Upper lobe of left lung (tissue), 6 donors: ENCODE measurements around the gene RIN1. TPM values are rescaled to one million over a fixed set of nuclear protein-coding genes. Genes with fewer than 3 reads are reported as not detected.

ENCODE experiments used
- ATAC-seq, 2 donors: fragments of 200-7000 bp; cut with Tn5 transposase; one replicate each; pipeline ENCODE4 v1.9.1; 2022; ENCODE audit warnings: mild to moderate bottlenecking in 2 of 2, moderate library complexity in 2 of 2; ENCODE audit not compliant: low FRiP score in 2 of 2
- DNase-seq, 2 donors: peaks; one replicate each; pipeline ENCODE4 v3.0.0-alpha.2; 2019 to 2020
- H3K27ac ChIP-seq, 4 donors: fragments of 200-600 bp; sonication (generic); one replicate each; pipeline ENCODE4 v1.5.1; 2016 to 2019
- H3K27me3 ChIP-seq, 4 donors: fragments of 200-600 bp; sonication (generic); one replicate each; pipeline ENCODE4 v1.5.1; 2017 to 2019
- H3K36me3 ChIP-seq, 4 donors: fragments of 200-600 bp; sonication (generic); one replicate each; pipeline ENCODE4 v1.5.1; 2016 to 2019
- H3K4me1 ChIP-seq, 4 donors: fragments of 200-600 bp; sonication (generic); one replicate each; pipeline ENCODE4 v1.5.1; 2018 to 2019
- H3K4me3 ChIP-seq, 4 donors: fragments of 200-600 bp; sonication (generic); one replicate each; pipeline ENCODE4 v1.5.1; 2017 to 2019; ENCODE audit warnings: mild to moderate bottlenecking in 2 of 4, moderate library complexity in 1 of 4
- H3K9me3 ChIP-seq, 4 donors: fragments of 200-600 bp; sonication (generic); one replicate each; pipeline ENCODE4 v1.5.1; 2018 to 2019
- EP300 ChIP-seq, 4 donors: sonication (generic); formaldehyde crosslinking; IDR thresholded peaks; one replicate each; pipeline ENCODE4 v1.5.1; 2017; ENCODE audit warnings: antibody characterized with exemption in 4 of 4, control low read depth in 2 of 4
- POLR2A ChIP-seq, 4 donors: fragments of 450-650 bp; IDR thresholded peaks; one replicate each; pipeline ENCODE4 v1.5.1; 2016 to 2017; ENCODE audit warnings: antibody characterized with exemption in 4 of 4, mild to moderate bottlenecking in 2 of 4
- POLR2AphosphoS5 ChIP-seq, 2 donors: sonication (generic); formaldehyde crosslinking; IDR thresholded peaks; one replicate each; pipeline ENCODE4 v1.5.1; 2017; ENCODE audit warnings: antibody characterized with exemption in 2 of 2
- WGBS, 2 donors: methylation state at CpG; one replicate each; pipeline ENCODE4 v1.1.5; 2017 to 2018; 5-methylcytosine and 5-hydroxymethylcytosine counted together
- total RNA-seq, 6 donors: library from RNA; depleted of rRNA in 4 of 6; stranded (reverse); fragments of >200 nt in 4 of 6; gene quantifications; one replicate each; pipeline versions ENCODE4 v1.1.0 to v1.2.1, GENCODE V29; 2016 to 2021
- TF ChIP-seq, protein P1 (sequence below), 6 experiments: fragments of 450-650 bp in 4 of 6; fragments of 200-600 bp in 2 of 6; sonication (generic) in 2 of 6; IDR thresholded peaks; one replicate each; pipeline ENCODE4 v1.5.1; 2016 to 2019; ENCODE audit warnings: antibody characterized with exemption in 6 of 6
- donor health status: DM: no; HTN: no; CAD: no; lungs with moderate emphysema.
- donor health status: DM: no; HTN: yes; CAD: no; lungs with severe emphysema.

The RIN1 gene
- total RNA-seq, 6 donors from 2014 or later = 5.2 to 19.0 (median 8.9) TPM

GRCh38 chr11:66288671-66289547, 47.3 kb downstream of the RIN1 start, which contains the start of gene YIF1A:
TSS of gene YIF1A (minus strand) at chr11:66289143. CDS start at chr11:66288985, 158 bp downstream.
- Histone ChIP-seq H3K4me1 (peaks cover 23 to 45% (median 27%) of the 10 kb centered on the region in 4 donors), H3K4me3 (peak within 1 kb of the TSS; percentile 65 to 94 (median 77)), H3K36me3 (peaks cover 0 to 24% (median 6%) of the 10 kb centered on the region in 4 donors), H3K27ac (peak within 1 kb of the TSS; percentile 90 to 94 (median 94)), H3K9me3 (no peaks in the 10 kb centered on the region), H3K27me3 (peaks cover 0 to 21% (median 9%) of the 10 kb centered on the region in 4 donors)
- DNase-seq (peak; percentile 98 to 99), ATAC-seq (peak; percentile 97 to 98)
- TF ChIP-seq EP300 (IDR thresholded peaks at IDR 0.05) (peak in 1 of 4 donors; percentile 63), POLR2AphosphoS5 (IDR thresholded peaks at IDR 0.05) (peak; percentile 96 to 97), POLR2A (IDR thresholded peaks at IDR 0.05) (peak in 3 of 4 donors; percentile 72 to 96 (median 91))
- TF ChIP-seq, protein P1, sequence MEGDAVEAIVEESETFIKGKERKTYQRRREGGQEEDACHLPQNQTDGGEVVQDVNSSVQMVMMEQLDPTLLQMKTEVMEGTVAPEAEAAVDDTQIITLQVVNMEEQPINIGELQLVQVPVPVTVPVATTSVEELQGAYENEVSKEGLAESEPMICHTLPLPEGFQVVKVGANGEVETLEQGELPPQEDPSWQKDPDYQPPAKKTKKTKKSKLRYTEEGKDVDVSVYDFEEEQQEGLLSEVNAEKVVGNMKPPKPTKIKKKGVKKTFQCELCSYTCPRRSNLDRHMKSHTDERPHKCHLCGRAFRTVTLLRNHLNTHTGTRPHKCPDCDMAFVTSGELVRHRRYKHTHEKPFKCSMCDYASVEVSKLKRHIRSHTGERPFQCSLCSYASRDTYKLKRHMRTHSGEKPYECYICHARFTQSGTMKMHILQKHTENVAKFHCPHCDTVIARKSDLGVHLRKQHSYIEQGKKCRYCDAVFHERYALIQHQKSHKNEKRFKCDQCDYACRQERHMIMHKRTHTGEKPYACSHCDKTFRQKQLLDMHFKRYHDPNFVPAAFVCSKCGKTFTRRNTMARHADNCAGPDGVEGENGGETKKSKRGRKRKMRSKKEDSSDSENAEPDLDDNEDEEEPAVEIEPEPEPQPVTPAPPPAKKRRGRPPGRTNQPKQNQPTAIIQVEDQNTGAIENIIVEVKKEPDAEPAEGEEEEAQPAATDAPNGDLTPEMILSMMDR (IDR thresholded peaks at IDR 0.05) = peak in 2 of 6 experiments; percentile 11 to 38
- WGBS, 2 donors = 0% methylated on average over 21 to 32 of the region's 87 CpGs

GRCh38 chr11:66287889-66288670, 48.2 kb downstream of the RIN1 start:
- Histone ChIP-seq H3K27me3 (peaks cover 0 to 14% (median 9%) of the 10 kb centered on the region in 4 donors), H3K27ac (peak overlapping the region; percentile 90 to 94 (median 94)), H3K4me3 (peak overlapping the region; percentile 65 to 94 (median 77)), H3K4me1 (peaks cover 23 to 45% (median 27%) of the 10 kb centered on the region in 4 donors), H3K36me3 (peaks cover 0 to 26% (median 9%) of the 10 kb centered on the region in 4 donors), H3K9me3 (no peaks in the 10 kb centered on the region)
- TF ChIP-seq EP300 (IDR thresholded peaks at IDR 0.05) = no peak
- TF ChIP-seq POLR2A (IDR thresholded peaks at IDR 0.05) = no peak
- TF ChIP-seq POLR2AphosphoS5 (IDR thresholded peaks at IDR 0.05) = no peak
- TF ChIP-seq, protein P1 (IDR thresholded peaks at IDR 0.05) = no peak
- 20 to 44% methylated on average over 12 to 20 of the region's 20 CpGs for WGBS, 2 donors
- peak in 1 of 2 donors; percentile 59 for DNase-seq
- ATAC-seq = no peak

GRCh38 chr11:66287211-66287888, 48.9 kb downstream of the RIN1 start:
- Histone ChIP-seq H3K4me1 (peaks cover 26 to 49% (median 31%) of the 10 kb centered on the region in 4 donors), H3K27ac (no peak overlapping the region), H3K4me3 (peak overlapping the region in 1 of 4 donors; percentile 75), H3K36me3 (peaks cover 0 to 26% (median 9%) of the 10 kb centered on the region in 4 donors), H3K27me3 (peaks cover 0 to 8% (median 6%) of the 10 kb centered on the region in 4 donors), H3K9me3 (no peaks in the 10 kb centered on the region)
- WGBS, 2 donors = 64 to 71% methylated on average over 7 to 10 of the region's 10 CpGs
- TF ChIP-seq POLR2AphosphoS5 (IDR thresholded peaks at IDR 0.05) = no peak
- no peak for TF ChIP-seq EP300 (IDR thresholded peaks at IDR 0.05)
- no peak for TF ChIP-seq POLR2A (IDR thresholded peaks at IDR 0.05)
- TF ChIP-seq, protein P1 (IDR thresholded peaks at IDR 0.05) = no peak
- ATAC-seq (no peak), DNase-seq (no peak)

- TF ChIP-seq EP300 (IDR thresholded peaks at IDR 0.05) (no peak), POLR2AphosphoS5 (IDR thresholded peaks at IDR 0.05) (no peak), POLR2A (IDR thresholded peaks at IDR 0.05) (no peak)
- TF ChIP-seq, protein P1 (IDR thresholded peaks at IDR 0.05) = no peak
Measured at GRCh38 chr11:66286699-66287098, 49.5 kb downstream of the RIN1 start.

More at GRCh38 chr11:66286699-66287098, 49.5 kb downstream of the RIN1 start:
- H3K9me3 ChIP-seq = no peaks in the 10 kb centered on the region
- peaks cover 0 to 2% (median under 1%) of the 10 kb centered on the region in 4 donors for H3K27me3 ChIP-seq
- H3K36me3 ChIP-seq = peaks cover 0 to 26% (median 9%) of the 10 kb centered on the region in 4 donors
- WGBS, 2 donors = 80% methylated on average over 5 of the region's 5 CpGs; no CpG with 5 or more reads in 1 of the 2 donors
- H3K4me3 ChIP-seq = no peak overlapping the region
- H3K4me1 ChIP-seq = peaks cover 23 to 47% (median 29%) of the 10 kb centered on the region in 4 donors
- DNase-seq = no peak
- no peak overlapping the region for H3K27ac ChIP-seq
- no peak for ATAC-seq
